Prostate gland (tissue), 2 donors: ENCODE measurements around the gene SLC49A3. TPM values are rescaled to one million over a fixed set of nuclear protein-coding genes. Genes with fewer than 3 reads are reported as not detected.

Experiments used
- DNase-seq: peaks from one replicate; pipeline ENCODE4 v3.0.0-alpha.2; 2019; ENCODE audit warnings: low spot score
- H3K27ac ChIP-seq, 2 donors: fragments of 200-600 bp; sonication (generic); 2 replicates each; pipeline ENCODE4 v1.5.1; 2017 to 2019
- H3K27me3 ChIP-seq: fragments of 200-600 bp; sonication (generic); replicated peaks from 2 replicates; pipeline ENCODE4 v1.5.1; 2019; ENCODE audit not compliant: insufficient read depth
- H3K36me3 ChIP-seq, 2 donors: fragments of 200-600 bp; sonication (generic); 1 replicate in 1 of 2; 2 replicates in 1 of 2; pipeline versions ENCODE4 v1.5.1 to v1.8.1; 2017 to 2019
- H3K4me1 ChIP-seq: fragments of 200-600 bp; sonication (generic); replicated peaks from 2 replicates; pipeline ENCODE4 v1.5.1; 2019
- H3K4me3 ChIP-seq, 2 donors: fragments of 200-600 bp; sonication (generic); 2 replicates each; pipeline ENCODE4 v1.5.1; 2017 to 2019
- H3K9me3 ChIP-seq: fragments of 200-600 bp; sonication (generic); 2 replicates; pipeline ENCODE4 v1.5.1; 2017
- CTCF ChIP-seq, 4 experiments: fragments of 200-600 bp in 2 of 4; fragments of 450-650 bp in 2 of 4; sonication (generic) in 2 of 4; IDR thresholded peaks; 1 replicate in 3 of 4; 2 replicates in 1 of 4; pipeline ENCODE4 v1.5.1; 2016 to 2019; ENCODE audit warnings: antibody characterized with exemption in 4 of 4, mild to moderate bottlenecking in 2 of 4, moderate library complexity in 2 of 4
- POLR2A ChIP-seq: fragments of 450-650 bp; IDR thresholded peaks from one replicate; pipeline ENCODE4 v1.6.1; 2016; ENCODE audit warnings: antibody characterized with exemption, mild to moderate bottlenecking
- POLR2AphosphoS5 ChIP-seq: sonication (generic); formaldehyde crosslinking; IDR thresholded peaks from one replicate; pipeline ENCODE4 v1.6.1; 2017; ENCODE audit warnings: antibody characterized with exemption
- whole genome bisulfite sequencing: methylation state at CpG from one replicate; pipeline ENCODE4 v1.1.5; 2018; 5-methylcytosine and 5-hydroxymethylcytosine counted together
- intact Hi-C: fragments of 100-400 bp; cut with DNase I; formaldehyde crosslinking; loops from one replicate; pipeline ENCODE4 v1.14.2; 2022
- total RNA-seq, 2 donors: library from RNA; depleted of rRNA; stranded (reverse); fragments of >200 nt; gene quantifications; one replicate each; pipeline ENCODE4 v1.1.0, GENCODE V29; 2016

Gene SLC49A3
- total RNA-seq, 2 donors from 2014 or later: 2.6 to 11.0 TPM

GRCh38 chr4:657338-657833 lies 31.6 kb downstream of the SLC49A3 start:
- Histone ChIP-seq H3K27me3 (no peaks in the 10 kb centered on the region), H3K36me3 (no peaks in the 10 kb centered on the region), H3K9me3 (no peaks in the 10 kb centered on the region), H3K4me3 (no peak overlapping the region), H3K4me1 (no peaks in the 10 kb centered on the region), H3K27ac (no peak overlapping the region)
- TF ChIP-seq POLR2A: no peak
- TF ChIP-seq POLR2AphosphoS5: no peak
- TF ChIP-seq CTCF (IDR thresholded peaks at IDR 0.05): no peak
- intact Hi-C loops: no loop called here
- no peak for DNase-seq
- WGBS: 75% methylated on average over 17 of the region's 23 CpGs

- no peaks in the 10 kb centered on the region for H3K9me3 ChIP-seq
- DNase-seq: no peak
- no peak for TF ChIP-seq POLR2AphosphoS5
- no peak for TF ChIP-seq CTCF (IDR thresholded peaks at IDR 0.05)
- TF ChIP-seq POLR2A: no peak
- H3K27ac ChIP-seq: no peak overlapping the region
- H3K36me3 ChIP-seq: no peaks in the 10 kb centered on the region
- no peaks in the 10 kb centered on the region for H3K27me3 ChIP-seq
- WGBS: 58% methylated on average over 56 of the region's 58 CpGs
- intact Hi-C loops: no loop called here
- H3K4me3 ChIP-seq: no peak overlapping the region
- H3K4me1 ChIP-seq: no peaks in the 10 kb centered on the region
Measured at GRCh38 chr4:656436-657337, 32.3 kb downstream of the SLC49A3 start.

- no peaks in the 10 kb centered on the region for H3K9me3 ChIP-seq
- no peak overlapping the region for H3K27ac ChIP-seq
- H3K36me3 ChIP-seq: no peaks in the 10 kb centered on the region
- intact Hi-C loops: no loop called here
- TF ChIP-seq POLR2AphosphoS5 (no peak), CTCF (IDR thresholded peaks at IDR 0.05) (no peak), POLR2A (no peak)
- no peaks in the 10 kb centered on the region for H3K27me3 ChIP-seq
- no peak for DNase-seq
- WGBS: 67% methylated on average over 23 of the region's 26 CpGs
- H3K4me1 ChIP-seq: no peaks in the 10 kb centered on the region
- H3K4me3 ChIP-seq: no peak overlapping the region
Measured at GRCh38 chr4:655464-656151, 33.3 kb downstream of the SLC49A3 start.

- Histone ChIP-seq H3K4me3 (no peak overlapping the region), H3K27me3 (peaks cover 2% of the 10 kb centered on the region), H3K27ac (no peak overlapping the region), H3K36me3 (no peaks in the 10 kb centered on the region), H3K4me1 (no peaks in the 10 kb centered on the region), H3K9me3 (no peaks in the 10 kb centered on the region)
- intact Hi-C loops: no loop called here
- no peak for TF ChIP-seq POLR2A
- TF ChIP-seq CTCF (IDR thresholded peaks at IDR 0.05): no peak
- no peak for TF ChIP-seq POLR2AphosphoS5
- no peak for DNase-seq
- WGBS: 55% methylated on average over 16 of the region's 17 CpGs
Measured at GRCh38 chr4:654871-655463, 34.0 kb downstream of the SLC49A3 start.
